Subcutaneous adipose tissue (tissue), 4 donors: Measurements from ENCODE around the gene ZBTB44. TPM values are rescaled to one million over a fixed set of nuclear protein-coding genes. Genes with fewer than 3 reads are reported as not detected.

Experiments
- CTCF ChIP-seq: fragments of 450-650 bp; IDR thresholded peaks from one replicate; pipeline ENCODE4 v1.5.1; 2016; ENCODE audit warnings: low read depth, mild to moderate bottlenecking, control low read depth, antibody characterized with exemption, moderate library complexity
- total RNA-seq, 4 donors: library from RNA; depleted of rRNA; stranded (reverse); fragments of >200 nt; gene quantifications; one replicate each; pipeline ENCODE4 v1.1.0, GENCODE V29; 2016

Gene ZBTB44
- total RNA-seq, 4 donors from 2014 or later, result 64.3 to 87.6 (median 71.6) TPM

DNA sequence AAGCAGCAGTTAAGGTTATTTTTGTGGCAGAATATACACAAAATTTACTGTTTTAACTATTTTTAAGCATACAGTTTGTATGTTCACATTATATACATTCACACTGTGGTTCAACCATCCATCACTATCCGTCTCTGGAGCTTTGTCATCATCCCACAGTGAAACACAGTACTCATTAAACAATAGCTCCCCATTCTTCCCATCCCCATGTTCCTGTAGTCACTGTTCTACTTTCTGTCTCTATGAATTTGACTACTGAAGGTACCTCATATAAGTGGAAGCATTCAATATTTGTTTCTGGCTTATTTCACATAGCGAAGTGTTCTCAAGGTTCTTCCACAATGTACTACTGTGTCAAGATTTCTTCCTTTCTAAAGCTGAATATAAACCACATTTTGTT lies 32.6 kb downstream of the ZBTB44 start:
- no peak for TF ChIP-seq CTCF

DNA sequence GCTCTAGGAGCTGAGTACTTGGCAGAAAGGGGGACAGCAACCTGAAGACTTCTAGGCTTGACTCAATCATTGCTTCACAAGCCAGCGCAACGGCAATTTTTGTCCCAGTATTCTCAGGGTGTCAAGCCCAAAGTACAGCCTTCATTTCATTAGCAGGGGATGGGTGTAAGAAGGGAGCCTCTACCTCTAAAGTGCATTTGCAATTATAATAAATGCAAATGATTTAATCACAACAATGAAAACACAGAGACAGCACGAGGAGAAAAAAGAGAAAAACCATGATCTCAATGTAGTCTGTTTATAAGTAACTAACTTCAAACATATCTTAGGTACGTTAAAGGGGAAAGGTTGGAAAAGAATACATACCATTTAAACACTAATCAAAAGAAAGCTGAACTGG lies 34.7 kb downstream of the ZBTB44 start:
- no peak for TF ChIP-seq CTCF

DNA sequence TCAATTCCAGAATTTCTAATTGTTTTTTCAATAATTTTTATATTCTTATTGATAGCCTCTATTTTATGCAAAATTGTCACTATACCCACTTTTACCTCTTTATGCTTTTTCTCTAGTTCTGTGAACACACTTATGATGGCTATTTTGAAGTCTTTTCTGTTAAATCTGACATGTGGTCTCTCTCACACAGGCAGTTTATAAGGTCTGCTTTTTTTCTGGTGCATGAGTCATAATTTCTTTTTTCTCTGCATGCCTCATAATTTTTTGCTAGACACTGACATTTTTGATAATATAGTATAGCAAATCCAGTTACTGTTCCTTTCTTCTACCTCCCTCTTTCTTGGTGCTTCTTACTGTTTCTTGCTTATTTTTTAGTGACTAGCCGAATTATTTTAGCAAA lies 36.0 kb downstream of the ZBTB44 start:
- TF ChIP-seq CTCF, result no peak

DNA sequence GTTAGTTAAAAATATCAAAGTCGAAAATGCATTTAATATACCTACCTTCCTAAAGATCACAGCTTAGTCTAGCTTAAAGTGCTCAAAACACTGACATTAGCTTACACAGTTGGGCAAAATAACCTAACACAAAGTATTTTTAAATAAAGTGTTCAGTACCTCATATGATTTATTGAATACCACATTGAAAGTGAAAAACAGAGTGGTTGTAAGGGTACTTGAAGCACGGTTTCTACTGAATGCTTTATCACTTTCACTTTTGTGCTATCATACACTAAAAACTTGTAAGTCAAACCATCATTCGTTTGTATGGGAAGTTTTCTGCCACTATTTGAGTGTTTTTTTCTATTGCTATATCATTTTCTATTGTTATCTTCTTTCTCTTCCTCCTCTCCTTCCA lies 36.6 kb downstream of the ZBTB44 start:
- TF ChIP-seq CTCF, result no peak

GRCh38 chr11:130272336-130272735 lies 42.4 kb downstream of the ZBTB44 start:
- TF ChIP-seq CTCF, result no peak

GRCh38 chr11:130269326-130269943 lies 45.3 kb downstream of the ZBTB44 start:
- TF ChIP-seq CTCF, result no peak

- no peak for TF ChIP-seq CTCF
These were observed 51.4 kb downstream of the ZBTB44 start for GRCh38 chr11:130263351-130263750.
